HepG2 (cell line): ENCODE data around the gene WDR62. TPM values are rescaled to one million over a fixed set of nuclear protein-coding genes. Genes with fewer than 3 reads are reported as not detected.

ENCODE experiments used
- ATF2 ChIP-seq: sonication (generic); formaldehyde crosslinking; IDR thresholded peaks from 2 replicates; pipeline ENCODE4 v1.4.0; 2020; ENCODE audit warnings: missing genetic modification reagents
- BCL6 ChIP-seq: IDR thresholded peaks from 2 replicates; pipeline ENCODE4 v1.6.1; 2016; ENCODE audit warnings: missing genetic modification reagents, missing compliant biosample characterization
- ETS1 ChIP-seq: sonication (generic); formaldehyde crosslinking; IDR thresholded peaks from 2 replicates; pipeline ENCODE4 v1.4.0; 2020; ENCODE audit warnings: missing genetic modification reagents
- HNRNPH1 ChIP-seq: fragments of 200-400 bp; formaldehyde crosslinking; optimal IDR thresholded peaks from 2 replicates; pipeline ENCODE3; 2017; ENCODE audit warnings: mild to moderate bottlenecking, low read depth, low read length
- KDM5A ChIP-seq: fragments of 200-600 bp; sonication (generic); IDR thresholded peaks from 2 replicates; pipeline ENCODE4 v1.7.0; 2018; ENCODE audit warnings: antibody characterized with exemption, mild to moderate bottlenecking, low read length, borderline replicate concordance
- NRL ChIP-seq: sonication (generic); formaldehyde crosslinking; IDR thresholded peaks from 2 replicates; pipeline ENCODE4 v1.5.0; 2020; ENCODE audit warnings: missing genetic modification reagents, mild to moderate bottlenecking, moderate library complexity, borderline replicate concordance
- PBX2 ChIP-seq: IDR thresholded peaks from 2 replicates; pipeline ENCODE4 v1.6.1; 2016; ENCODE audit warnings: control low read depth
- PHB2 ChIP-seq: fragments of 450-650 bp; IDR thresholded peaks from 2 replicates; pipeline ENCODE4 v1.6.1; 2018; ENCODE audit not compliant: partially characterized antibody
- PHF8 ChIP-seq: sonication (generic); formaldehyde crosslinking; IDR thresholded peaks from 2 replicates; pipeline ENCODE4 v1.5.0; 2020; ENCODE audit warnings: missing genetic modification reagents
- POLR2AphosphoS5 ChIP-seq: IDR thresholded peaks from 2 replicates; pipeline ENCODE4 v1.6.1; 2012; ENCODE audit warnings: low read depth, low read length
- RELA ChIP-seq: sonication (generic); formaldehyde crosslinking; IDR thresholded peaks from 2 replicates; pipeline ENCODE4 v1.4.0; 2020; ENCODE audit warnings: missing genetic modification reagents
- SKIL ChIP-seq: sonication (generic); formaldehyde crosslinking; IDR thresholded peaks from 2 replicates; pipeline ENCODE4 v1.8.0; 2022; ENCODE audit warnings: missing genetic modification reagents, mild to moderate bottlenecking, moderate library complexity, borderline replicate concordance
- TOE1 ChIP-seq: sonication (generic); formaldehyde crosslinking; IDR thresholded peaks from 2 replicates; pipeline ENCODE4 v1.4.0; 2020; ENCODE audit warnings: mild to moderate bottlenecking, missing genetic modification reagents
- WIZ ChIP-seq: sonication (generic); formaldehyde crosslinking; IDR thresholded peaks from 2 replicates; pipeline ENCODE4 v1.5.1; 2020; ENCODE audit warnings: mild to moderate bottlenecking, missing genetic modification reagents
- ZNF12 ChIP-seq: sonication (generic); formaldehyde crosslinking; IDR thresholded peaks from 2 replicates; pipeline ENCODE4 v1.5.0; 2020; ENCODE audit warnings: missing genetic modification reagents
- ZNF281 ChIP-seq: sonication (generic); formaldehyde crosslinking; IDR thresholded peaks from 2 replicates; pipeline ENCODE4 v1.4.0; 2020; ENCODE audit warnings: missing genetic modification reagents, borderline replicate concordance
- ZNF451 ChIP-seq: sonication (generic); formaldehyde crosslinking; IDR thresholded peaks from 2 replicates; pipeline ENCODE4 v1.5.0; 2020; ENCODE audit warnings: mild to moderate bottlenecking, missing genetic modification reagents
- ZNF570 ChIP-seq: sonication (generic); formaldehyde crosslinking; IDR thresholded peaks from 2 replicates; pipeline ENCODE4 v1.4.0; 2020; ENCODE audit warnings: mild to moderate bottlenecking, missing genetic modification reagents, borderline replicate concordance
- polyA plus RNA-seq, 8 experiments: library from polyadenylated mRNA; depleted of rRNA in 3 of 8; stranded (reverse) in 7 of 8; unstranded in 1 of 8; fragments of >200 nt; fragmentation: Illumina TruSeq in 4 of 8; extraction: Trizol in 4 of 8; gene quantifications; 2 replicates each; pipeline versions ENCODE4 v1.2.1 to v1.2.3, GENCODE V29; 2011 to 2016; ENCODE audit warnings: low read depth in 4 of 8, missing spikeins in 1 of 8, mixed read lengths in 1 of 8; ENCODE audit not compliant: insufficient read depth in 1 of 8
- total RNA-seq, 5 experiments: library from RNA; depleted of rRNA; stranded (reverse); fragments of >200 nt; fragmentation: Illumina TruSeq; extraction: Trizol; gene quantifications; 2 replicates each; pipeline ENCODE4 v1.2.3, GENCODE V29; 2016; ENCODE audit warnings: low read depth in 1 of 5

Gene WDR62
- total and polyA plus RNA-seq, 2 of the 13 experiments (the other 11 are each of a cell fraction or from before 2014, with no cell fraction given), result 5.8 to 12.5 TPM

- TF ChIP-seq KDM5A (peak; percentile 56; the same call in 1 of the 2 replicates), ZNF570 (CRISPR knock-in tag) (no peak), RELA (CRISPR knock-in tag) (0 out of 2 replicates have a peak, but pooled peaks have one; percentile 74), ZNF12 (peak; percentile 56; the same call in 1 of the 2 replicates), BCL6 (CRISPR knock-in tag) (0 out of 2 replicates have a peak, but pooled peaks have one; percentile 57), ETS1 (CRISPR knock-in tag) (no peak), PBX2 (no peak), POLR2AphosphoS5 (peak; percentile 77), PHB2 (no peak), SKIL (CRISPR knock-in tag) (peak; percentile 67; the same call in 1 of the 2 replicates), PHF8 (CRISPR knock-in tag) (peak; percentile 68), ATF2 (CRISPR knock-in tag) (peak; percentile 80), ZNF281 (peak; percentile 70), TOE1 (CRISPR knock-in tag) (no peak), WIZ (CRISPR knock-in tag) (no peak), NRL (CRISPR knock-in tag) (no peak; the same call in 1 of the 2 replicates), ZNF451 (CRISPR knock-in tag) (no peak), HNRNPH1 (peak; percentile 23)
Measured at GRCh38 chr19:36120092-36120983, 65.6 kb downstream of the WDR62 start (continued).
